Measurements from ENCODE around the gene ZNF763. TPM values are rescaled to one million over a fixed set of nuclear protein-coding genes. Genes with fewer than 3 reads are reported as not detected.

Gene ZNF763
- polyA plus RNA-seq, 2 of the 4 experiments (the other 2 are of a cell fraction), result not detected

- TF ChIP-seq, protein P1, sequence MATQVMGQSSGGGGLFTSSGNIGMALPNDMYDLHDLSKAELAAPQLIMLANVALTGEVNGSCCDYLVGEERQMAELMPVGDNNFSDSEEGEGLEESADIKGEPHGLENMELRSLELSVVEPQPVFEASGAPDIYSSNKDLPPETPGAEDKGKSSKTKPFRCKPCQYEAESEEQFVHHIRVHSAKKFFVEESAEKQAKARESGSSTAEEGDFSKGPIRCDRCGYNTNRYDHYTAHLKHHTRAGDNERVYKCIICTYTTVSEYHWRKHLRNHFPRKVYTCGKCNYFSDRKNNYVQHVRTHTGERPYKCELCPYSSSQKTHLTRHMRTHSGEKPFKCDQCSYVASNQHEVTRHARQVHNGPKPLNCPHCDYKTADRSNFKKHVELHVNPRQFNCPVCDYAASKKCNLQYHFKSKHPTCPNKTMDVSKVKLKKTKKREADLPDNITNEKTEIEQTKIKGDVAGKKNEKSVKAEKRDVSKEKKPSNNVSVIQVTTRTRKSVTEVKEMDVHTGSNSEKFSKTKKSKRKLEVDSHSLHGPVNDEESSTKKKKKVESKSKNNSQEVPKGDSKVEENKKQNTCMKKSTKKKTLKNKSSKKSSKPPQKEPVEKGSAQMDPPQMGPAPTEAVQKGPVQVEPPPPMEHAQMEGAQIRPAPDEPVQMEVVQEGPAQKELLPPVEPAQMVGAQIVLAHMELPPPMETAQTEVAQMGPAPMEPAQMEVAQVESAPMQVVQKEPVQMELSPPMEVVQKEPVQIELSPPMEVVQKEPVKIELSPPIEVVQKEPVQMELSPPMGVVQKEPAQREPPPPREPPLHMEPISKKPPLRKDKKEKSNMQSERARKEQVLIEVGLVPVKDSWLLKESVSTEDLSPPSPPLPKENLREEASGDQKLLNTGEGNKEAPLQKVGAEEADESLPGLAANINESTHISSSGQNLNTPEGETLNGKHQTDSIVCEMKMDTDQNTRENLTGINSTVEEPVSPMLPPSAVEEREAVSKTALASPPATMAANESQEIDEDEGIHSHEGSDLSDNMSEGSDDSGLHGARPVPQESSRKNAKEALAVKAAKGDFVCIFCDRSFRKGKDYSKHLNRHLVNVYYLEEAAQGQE (IDR thresholded peaks at IDR 0.05), result no peak
- TF ChIP-seq CHD4 (IDR thresholded peaks at IDR 0.05; ENCODE audit: borderline replicate concordance) (no peak), SREBF2 (IDR thresholded peaks at IDR 0.05) (no peak)
Measured at GRCh38 chr19:12000152-12000981, 35.5 kb downstream of the ZNF763 start (continued).

DNA sequence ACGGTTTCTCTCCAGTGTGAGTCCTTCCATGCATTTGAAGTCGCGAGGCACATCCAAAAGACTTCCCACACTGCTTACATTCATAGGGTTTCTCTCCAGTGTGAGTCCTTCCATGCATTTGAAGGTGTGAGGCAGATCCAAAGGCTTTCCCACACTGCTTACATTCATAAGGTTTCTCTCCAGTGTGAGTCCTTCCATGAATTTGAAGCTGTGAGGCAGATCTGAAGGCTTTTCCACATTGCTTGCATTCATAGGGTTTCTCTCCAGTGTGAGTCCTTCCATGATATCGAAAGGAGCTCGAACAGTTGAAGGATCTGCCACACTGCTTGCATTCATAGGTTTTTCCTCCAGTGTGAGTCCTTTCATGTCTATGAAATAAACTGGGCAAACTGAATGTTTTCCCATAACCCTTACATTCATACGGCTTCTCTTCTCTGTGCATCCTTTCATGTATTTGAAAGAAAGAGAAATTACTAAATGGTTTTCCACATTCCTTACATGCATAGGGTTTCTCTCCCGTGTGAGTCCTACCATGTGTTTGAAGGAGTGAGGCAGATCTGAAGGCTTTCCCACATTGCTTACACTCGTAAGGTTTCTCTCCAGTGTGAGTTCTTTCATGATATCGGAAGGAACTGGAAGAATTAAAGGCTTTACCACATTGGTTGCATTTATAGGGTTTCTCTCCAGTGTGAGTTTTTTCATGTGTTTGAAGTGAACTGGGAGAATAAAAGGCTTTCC lies 50.3 kb downstream of the ZNF763 start:
- TF ChIP-seq, protein P1 (IDR thresholded peaks at IDR 0.05), result no peak
- no peak for TF ChIP-seq HOXA7 (CRISPR knock-in tag; IDR thresholded peaks at IDR 0.05)
- TF ChIP-seq MAX (IDR thresholded peaks at IDR 0.05), result no peak
- TF ChIP-seq CHD2 (IDR thresholded peaks at IDR 0.05; ENCODE audit: low read length, partially characterized antibody), result no peak
- TF ChIP-seq RNF2 (IDR thresholded peaks at IDR 0.05; ENCODE audit: borderline replicate concordance, low read depth), result no peak
- TF ChIP-seq ESRRA (IDR thresholded peaks at IDR 0.05; ENCODE audit: borderline replicate concordance, low read length), result no peak
- no peak for TF ChIP-seq POLR2A (IDR thresholded peaks at IDR 0.05; ENCODE audit: low read length)
- TF ChIP-seq FOSL2 (IDR thresholded peaks at IDR 0.05), result no peak
- TF ChIP-seq FOSL2 (CRISPR knock-in tag; IDR thresholded peaks at IDR 0.05), result no peak
- TF ChIP-seq ZNF302 (CRISPR knock-in tag; IDR thresholded peaks at IDR 0.05), result no peak
- TF ChIP-seq BHLHE40 (IDR thresholded peaks at IDR 0.05; ENCODE audit: low read depth, low read length), result no peak
- TF ChIP-seq, protein P2, sequence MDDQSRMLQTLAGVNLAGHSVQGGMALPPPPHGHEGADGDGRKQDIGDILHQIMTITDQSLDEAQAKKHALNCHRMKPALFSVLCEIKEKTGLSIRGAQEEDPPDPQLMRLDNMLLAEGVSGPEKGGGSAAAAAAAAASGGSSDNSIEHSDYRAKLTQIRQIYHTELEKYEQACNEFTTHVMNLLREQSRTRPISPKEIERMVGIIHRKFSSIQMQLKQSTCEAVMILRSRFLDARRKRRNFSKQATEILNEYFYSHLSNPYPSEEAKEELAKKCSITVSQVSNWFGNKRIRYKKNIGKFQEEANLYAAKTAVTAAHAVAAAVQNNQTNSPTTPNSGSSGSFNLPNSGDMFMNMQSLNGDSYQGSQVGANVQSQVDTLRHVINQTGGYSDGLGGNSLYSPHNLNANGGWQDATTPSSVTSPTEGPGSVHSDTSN (IDR thresholded peaks at IDR 0.05), result no peak
- no peak for TF ChIP-seq NR3C1 (IDR thresholded peaks at IDR 0.05)
- no peak for TF ChIP-seq TP53 (CRISPR knock-in tag; IDR thresholded peaks at IDR 0.05)
- H3K4me2 ChIP-seq, result no peak overlapping the region
- peaks cover 12% of the 10 kb centered on the region; the same call in 2 of the 3 replicates for H3K9me3 ChIP-seq
- DNase-seq (ENCODE audit: low read depth in 1 of 2, low spot score in 1 of 2) (no peak), ATAC-seq (no peak), FAIRE-seq (no peak)
- 27% methylated on average over 9 of the region's 9 CpGs for WGBS (ENCODE audit: missing lambda C conversion rate)
- CTCF ChIA-PET, result no interaction called here
- no peak overlapping the region for H3K4me3 ChIP-seq
- no peaks in the 10 kb centered on the region for H3K4me1 ChIP-seq
- POLR2A ChIA-PET, result no interaction called here
- no peak overlapping the region for H3K27ac ChIP-seq

Measured in A549 (cell line).